Endothelial cell of umbilical vein (primary cell): Measurements from ENCODE around the gene COL20A1. TPM values are rescaled to one million over a fixed set of nuclear protein-coding genes. Genes with fewer than 3 reads are reported as not detected.

Experiments
- BruUV-seq: library from RNA; stranded (reverse); fragments of 400-500 nt; replicated peaks from 2 replicates; lab custom pipeline; 2021; lab: Mats Ljungman, UMichigan
- CTCF ChIA-PET: fragments of 300-600, 350-600 bp; sonication (Branson Sonifier 250); formaldehyde crosslinking; loops from one replicate; lab custom pipeline; 2021; ENCODE audit warnings: antibody characterized with exemption, inconsistent platforms; lab: Charles Lee
- POLR2A ChIA-PET: fragments of 300-600, 350-600 bp; sonication (Branson Sonifier 250); formaldehyde crosslinking; loops from one replicate; lab custom pipeline; 2021; ENCODE audit warnings: antibody characterized with exemption, inconsistent platforms; lab: Charles Lee
- DNase-seq: peaks from one replicate; pipeline ENCODE4 v3.0.0-alpha.2; 2011; ENCODE audit warnings: low read depth, low spot score
- FAIRE-seq: peaks from 2 replicates; lab custom pipeline; 2011; peaks lifted over from hg19 to GRCh38; lab: Jason Lieb, UNC
- H2AFZ ChIP-seq: 2 replicates; pipeline ENCODE4 v1.6.0; 2012; ENCODE audit warnings: low read depth, low read length, control low read depth, inconsistent platforms
- H3K27ac ChIP-seq: 2 replicates; pipeline ENCODE4 v1.5.1; 2011; ENCODE audit warnings: low read depth, mild to moderate bottlenecking, control low read depth, low read length, moderate library complexity; ENCODE audit not compliant: insufficient read depth
- H3K27me3 ChIP-seq, 2 experiments: 2 replicates each; pipeline versions ENCODE4 v1.6.0 to v1.6.1; 2011; ENCODE audit warnings: low read length in 2 of 2, mixed read lengths in 1 of 2; ENCODE audit not compliant: control insufficient read depth in 2 of 2, insufficient read depth in 2 of 2
- H3K36me3 ChIP-seq, 2 experiments: 2 replicates in 1 of 2; 3 replicates in 1 of 2; pipeline ENCODE4 v1.5.1; 2011; ENCODE audit warnings: low read length in 2 of 2, mild to moderate bottlenecking in 1 of 2, moderate library complexity in 1 of 2; ENCODE audit not compliant: control insufficient read depth in 2 of 2, insufficient read depth in 2 of 2; ENCODE audit errors: extremely low read depth in 1 of 2
- H3K4me1 ChIP-seq: 3 replicates; pipeline ENCODE4 v1.5.1; 2011; ENCODE audit warnings: mild to moderate bottlenecking, low read length; ENCODE audit not compliant: control insufficient read depth, insufficient read depth; ENCODE audit errors: extremely low read depth
- H3K4me2 ChIP-seq: 2 replicates; pipeline ENCODE4 v1.6.1; 2011; ENCODE audit warnings: low read length, control low read depth, mixed read lengths; ENCODE audit not compliant: insufficient read depth
- H3K4me3 ChIP-seq, 3 experiments: fragments of 200-600 bp in 1 of 3; sonication (generic), shearing (Covaris generic) in 1 of 3; replicated peaks in 1 of 3; 2 replicates each; pipeline ENCODE4 v1.5.1; 2011 to 2016; ENCODE audit warnings: control low read depth in 3 of 3, low read length in 3 of 3, mild to moderate bottlenecking in 2 of 3, inconsistent platforms in 1 of 3, low read depth in 1 of 3, moderate library complexity in 1 of 3; ENCODE audit not compliant: insufficient read depth in 1 of 3
- H3K79me2 ChIP-seq: 2 replicates; pipeline ENCODE4 v1.6.0; 2012; ENCODE audit warnings: low read length, inconsistent platforms; ENCODE audit not compliant: control insufficient read depth, insufficient read depth
- H3K9ac ChIP-seq: replicated peaks from 2 replicates; pipeline ENCODE3; 2011; ENCODE audit warnings: low read length, control low read depth; ENCODE audit not compliant: insufficient read depth; ENCODE audit errors: extremely low read depth
- H3K9me1 ChIP-seq: replicated peaks from 3 replicates; pipeline ENCODE4 v1.6.0; 2011; ENCODE audit warnings: mild to moderate bottlenecking, low read length; ENCODE audit not compliant: control insufficient read depth, insufficient read depth; ENCODE audit errors: extremely low read depth
- H3K9me3 ChIP-seq: replicated peaks from 2 replicates; pipeline ENCODE4 v1.5.1; 2012; ENCODE audit warnings: low read length, inconsistent platforms; ENCODE audit not compliant: control insufficient read depth, insufficient read depth
- H4K20me1 ChIP-seq: replicated peaks from 2 replicates; pipeline ENCODE3; 2011; ENCODE audit warnings: mild to moderate bottlenecking, low read length; ENCODE audit not compliant: control insufficient read depth, insufficient read depth; ENCODE audit errors: extremely low read depth
- CTCF ChIP-seq, 2 donors: IDR thresholded peaks; 1 replicate in 1 of 2; 2 replicates in 1 of 2; pipeline ENCODE4 v1.5.1; 2011; ENCODE audit warnings: low read length in 2 of 2, mild to moderate bottlenecking in 2 of 2, moderate library complexity in 2 of 2, control low read depth in 1 of 2, inconsistent platforms in 1 of 2, low read depth in 1 of 2; ENCODE audit not compliant: insufficient read depth in 1 of 2; ENCODE audit errors: extremely low read depth in 1 of 2
- EZH2 ChIP-seq: IDR thresholded peaks from 2 replicates; pipeline ENCODE4 v1.6.1; 2012; ENCODE audit warnings: borderline replicate concordance, low read depth, mild to moderate bottlenecking, moderate library complexity, low read length, inconsistent platforms; ENCODE audit not compliant: severe bottlenecking
- FOS ChIP-seq: IDR thresholded peaks from 2 replicates; pipeline ENCODE4 v1.6.1; 2011; ENCODE audit warnings: mild to moderate bottlenecking, low read length, moderate library complexity, borderline replicate concordance; ENCODE audit not compliant: insufficient read depth
- GATA2 ChIP-seq: IDR thresholded peaks from 2 replicates; pipeline ENCODE4 v1.7.0; 2011; ENCODE audit warnings: low read depth, mild to moderate bottlenecking, moderate library complexity, mixed read lengths, low read length; ENCODE audit not compliant: insufficient read length, insufficient read depth
- JUN ChIP-seq: IDR thresholded peaks from 2 replicates; pipeline ENCODE4 v1.6.1; 2011; ENCODE audit warnings: borderline replicate concordance, low read depth; ENCODE audit not compliant: insufficient read length, insufficient read depth
- MAX ChIP-seq: IDR thresholded peaks from 2 replicates; pipeline ENCODE4 v1.6.1; 2011; ENCODE audit not compliant: insufficient read depth, insufficient read length
- MYC ChIP-seq: IDR thresholded peaks from one replicate; pipeline ENCODE4 v1.6.1; 2011; ENCODE audit warnings: mild to moderate bottlenecking, low read depth, low read length
- POLR2A ChIP-seq: IDR thresholded peaks from 2 replicates; pipeline ENCODE4 v1.6.1; 2012; ENCODE audit warnings: low read depth, mild to moderate bottlenecking, control low read depth, low read length
- POLR2AphosphoS5 ChIP-seq: IDR thresholded peaks from 2 replicates; pipeline ENCODE4 v1.6.1; 2012; ENCODE audit warnings: low read depth, mild to moderate bottlenecking, control low read depth, low read length, moderate library complexity; ENCODE audit not compliant: insufficient read depth
- dilution Hi-C: fragments of 300-500 bp; cut with MboI; formaldehyde crosslinking; loops from one replicate; pipeline ENCODE4 v1.15.0; 2019; ENCODE audit warnings: low sequenced_read_pairs; ENCODE audit not compliant: extremely low pct_ligation_motif_present
- intact Hi-C: fragments of 100-400 bp; cut with micrococcal nuclease; formaldehyde crosslinking; loops from one replicate; pipeline ENCODE4 v1.10.0; 2022
- polyA plus RNA-seq, 4 experiments: library from polyadenylated mRNA; depleted of rRNA in 3 of 4; stranded (reverse) in 3 of 4; unstranded in 1 of 4; fragments of >200 nt; gene quantifications; 2 replicates each; pipeline versions ENCODE4 v1.2.1 to v1.2.3, GENCODE V29; 2011 to 2012; ENCODE audit warnings: missing spikeins in 1 of 4
- total RNA-seq: library from RNA; stranded (reverse); gene quantifications from 2 replicates; pipeline ENCODE4 v1.2.3, GENCODE V29; 2021

The COL20A1 gene
- total and polyA plus RNA-seq, 2 donors (not counting 3 experiments of a cell fraction or from before 2014, with no cell fraction given): not detected

GRCh38 chr20:63291811-63292210, 1.2 kb upstream of the COL20A1 start:
- no peak overlapping the region for H3K27ac ChIP-seq
- H3K9me3 ChIP-seq: no peaks in the 10 kb centered on the region
- H3K79me2 ChIP-seq: no peaks in the 10 kb centered on the region
- H3K4me1 ChIP-seq: no peaks in the 10 kb centered on the region
- FAIRE-seq: no peak
- H3K9ac ChIP-seq: no peak overlapping the region
- no peak overlapping the region for H2AFZ ChIP-seq
- H4K20me1 ChIP-seq: no peaks in the 10 kb centered on the region
- POLR2A ChIA-PET: no interaction called here
- TF ChIP-seq POLR2A (no peak), FOS (no peak), POLR2AphosphoS5 (no peak), CTCF (IDR thresholded peaks at IDR 0.05; ENCODE audit: extremely low read depth in 1 of 2, insufficient read depth in 1 of 2, low read depth in 1 of 2, low read length in 2 of 2) (no peak), EZH2 (no peak), JUN (no peak), MAX (no peak), MYC (no peak), GATA2 (no peak)
- no peaks in the 10 kb centered on the region for H3K9me1 ChIP-seq
- peaks cover 8 to 12% of the 10 kb centered on the region in 2 experiments for H3K27me3 ChIP-seq
- intact Hi-C loops (loop anchor here (5.0 kb wide), 1 partner anchor 70 kb away; no protein-coding TSS in a partner anchor), dilution Hi-C loops (no loop called here)
- CTCF ChIA-PET: interaction anchor here (1.3 to 3.8 kb wide), 6 partner anchors 9 to 109 kb away, joined by 3 to 50 read pairs (median 5); partner anchors contain the start of gene ARFGAP1
- BruUV-seq: no TSS peak
- no peak overlapping the region for H3K4me2 ChIP-seq
- H3K36me3 ChIP-seq: peaks cover 0 to 9% of the 10 kb centered on the region in 2 experiments
- no peak for DNase-seq
- H3K4me3 ChIP-seq: no peak overlapping the region
